CD4-positive, alpha-beta memory T cell (primary cell): ENCODE results near the gene PCSK9. TPM values are rescaled to one million over a fixed set of nuclear protein-coding genes. Genes with fewer than 3 reads are reported as not detected.
A peak's percentile ranks its signal among the peaks of the same experiment; 100 is the strongest.

Experiments
- CTCF ChIA-PET: fragments of 350-600 bp; sonication (Branson Sonifier 250); formaldehyde crosslinking; loops from one replicate; lab custom pipeline; 2021; ENCODE audit warnings: inconsistent platforms; ENCODE audit not compliant: partially characterized antibody; lab: Charles Lee
- POLR2A ChIA-PET: fragments of 350-600 bp; sonication (Branson Sonifier 250); formaldehyde crosslinking; loops from one replicate; lab custom pipeline; 2021; ENCODE audit not compliant: partially characterized antibody; lab: Charles Lee
- DNase-seq, 5 donors: peaks; one replicate each; pipeline versions ENCODE4 v3.0.0 to v3.0.0-alpha.2; 2020 to 2022; ENCODE audit warnings: mixed read lengths in 1 of 5
- H3K27ac ChIP-seq: one replicate; pipeline ENCODE4 v1.7.0; 2013; ENCODE audit warnings: low read depth, low read length
- H3K27me3 ChIP-seq: 2 replicates; pipeline ENCODE4 v1.7.0; 2013; ENCODE audit warnings: mild to moderate bottlenecking, low read length, moderate library complexity; ENCODE audit not compliant: insufficient read depth
- H3K36me3 ChIP-seq: 2 replicates; pipeline ENCODE4 v1.7.0; 2013; ENCODE audit warnings: mild to moderate bottlenecking, low read length, moderate library complexity; ENCODE audit not compliant: insufficient read depth
- H3K4me1 ChIP-seq: 2 replicates; pipeline ENCODE4 v1.7.0; 2013; ENCODE audit warnings: mild to moderate bottlenecking, low read length, moderate library complexity; ENCODE audit not compliant: insufficient read depth
- H3K4me3 ChIP-seq, 2 donors: one replicate each; pipeline ENCODE4 v1.7.0; 2013; ENCODE audit warnings: low read length in 2 of 2, mild to moderate bottlenecking in 1 of 2
- H3K9me3 ChIP-seq, 2 donors: one replicate each; pipeline ENCODE4 v1.7.0; 2013; ENCODE audit warnings: low read length in 2 of 2, control low read depth in 1 of 2; ENCODE audit not compliant: control insufficient read depth in 1 of 2
- H3K27ac Mint-ChIP-seq, 7 donors: one replicate each; pipeline ENCODE4 v1.8.0; 2020 to 2021; ENCODE audit warnings: mixed read lengths in 7 of 7, mild to moderate bottlenecking in 6 of 7, inconsistent platforms in 3 of 7, moderate library complexity in 3 of 7
- H3K27me3 Mint-ChIP-seq, 2 donors: one replicate each; pipeline ENCODE4 v1.8.0; 2020 to 2021; ENCODE audit warnings: mixed read lengths in 2 of 2
- H3K36me3 Mint-ChIP-seq, 2 donors: one replicate each; pipeline ENCODE4 v1.8.0; 2020 to 2021; ENCODE audit warnings: mixed read lengths in 2 of 2, inconsistent platforms in 1 of 2, mild to moderate bottlenecking in 1 of 2
- H3K4me1 Mint-ChIP-seq, 4 donors: one replicate each; pipeline ENCODE4 v1.8.0; 2020 to 2021; ENCODE audit warnings: mixed read lengths in 4 of 4, mild to moderate bottlenecking in 1 of 4
- H3K4me3 Mint-ChIP-seq, 8 donors: one replicate each; pipeline ENCODE4 v1.8.0; 2020 to 2021; ENCODE audit warnings: mixed read lengths in 8 of 8, mild to moderate bottlenecking in 7 of 8, moderate library complexity in 6 of 8, inconsistent platforms in 3 of 8
- H3K9me3 Mint-ChIP-seq, 8 donors: one replicate each; pipeline ENCODE4 v1.8.0; 2020 to 2021; ENCODE audit warnings: mixed read lengths in 8 of 8, mild to moderate bottlenecking in 5 of 8, inconsistent platforms in 3 of 8, moderate library complexity in 1 of 8
- intact Hi-C: fragments of 100-400 bp; cut with micrococcal nuclease; formaldehyde crosslinking; loops from one replicate; pipeline ENCODE4 v1.15.1; 2023
- polyA plus RNA-seq, 2 donors: library from polyadenylated mRNA; unstranded; fragments of 300-500 nt; fragmentation: Illumina TruSeq; gene quantifications; one replicate each; pipeline ENCODE4 v1.2.3, GENCODE V29; 2021
- total RNA-seq, 2 experiments: library from RNA; stranded (reverse); gene quantifications; one replicate each; pipeline ENCODE4 v1.2.3, GENCODE V29; 2021

The PCSK9 gene
- total and polyA plus RNA-seq, 4 experiments from 2014 or later, result not detected

GRCh38 chr1:55043726-55044125 is 4.4 kb downstream of the PCSK9 start:
- POLR2A ChIA-PET, result no interaction called here
- H3K4me3 ChIP-seq, result no peak overlapping the region
- H3K36me3 ChIP-seq, result no peaks in the 10 kb centered on the region
- no peak overlapping the region for H3K27ac ChIP-seq
- CTCF ChIA-PET, result no interaction called here
- no peaks in the 10 kb centered on the region for H3K4me1 ChIP-seq
- Mint-ChIP-seq H3K36me3 (no peaks in the 10 kb centered on the region), H3K27ac (no peak overlapping the region), H3K4me1 (peaks cover 0 to 13% (median under 1%) of the 10 kb centered on the region in 4 donors), H3K4me3 (no peak overlapping the region), H3K27me3 (peaks cover 6 to 16% of the 10 kb centered on the region in 2 donors), H3K9me3 (peaks cover 0 to 2% (median 0%) of the 10 kb centered on the region in 8 donors)
- no peaks in the 10 kb centered on the region for H3K9me3 ChIP-seq
- no peaks in the 10 kb centered on the region for H3K27me3 ChIP-seq
- no peak for DNase-seq
- intact Hi-C loops, result no loop called here

GRCh38 chr1:55044617-55045397 is 5.5 kb downstream of the PCSK9 start:
- H3K4me1 Mint-ChIP-seq, result peaks cover 0 to 6% (median under 1%) of the 10 kb centered on the region in 4 donors
- H3K36me3 ChIP-seq, result no peaks in the 10 kb centered on the region
- POLR2A ChIA-PET, result no interaction called here
- peaks cover 4 to 14% of the 10 kb centered on the region in 2 donors for H3K27me3 Mint-ChIP-seq
- H3K36me3 Mint-ChIP-seq, result no peaks in the 10 kb centered on the region
- H3K9me3 ChIP-seq, result no peaks in the 10 kb centered on the region
- DNase-seq, result no peak
- CTCF ChIA-PET, result interaction anchor here (0.5 kb wide), 1 partner anchor 16 kb away, joined by 4 read pairs; no protein-coding TSS in a partner anchor
- intact Hi-C loops, result no loop called here
- H3K4me3 Mint-ChIP-seq, result no peak overlapping the region
- peaks cover 0 to 2% (median 0%) of the 10 kb centered on the region in 8 donors for H3K9me3 Mint-ChIP-seq
- no peak overlapping the region for H3K4me3 ChIP-seq
- no peak overlapping the region for H3K27ac ChIP-seq
- no peak overlapping the region for H3K27ac Mint-ChIP-seq
- H3K27me3 ChIP-seq, result no peaks in the 10 kb centered on the region
- no peaks in the 10 kb centered on the region for H3K4me1 ChIP-seq

GRCh38 chr1:55045430-55045829 is 6.1 kb downstream of the PCSK9 start:
- CTCF ChIA-PET, result interaction anchor here (0.5 kb wide), 1 partner anchor 17 kb away, joined by 4 read pairs; no protein-coding TSS in a partner anchor
- DNase-seq, result no peak
- no peaks in the 10 kb centered on the region for H3K36me3 Mint-ChIP-seq
- peaks cover 0 to 2% (median 0%) of the 10 kb centered on the region in 8 donors for H3K9me3 Mint-ChIP-seq
- no peak overlapping the region for H3K4me3 Mint-ChIP-seq
- H3K27ac ChIP-seq, result no peak overlapping the region
- H3K4me3 ChIP-seq, result no peak overlapping the region
- H3K27me3 ChIP-seq, result no peaks in the 10 kb centered on the region
- H3K4me1 Mint-ChIP-seq, result no peaks in the 10 kb centered on the region
- peaks cover 2 to 9% of the 10 kb centered on the region in 2 donors for H3K27me3 Mint-ChIP-seq
- H3K4me1 ChIP-seq, result no peaks in the 10 kb centered on the region
- H3K27ac Mint-ChIP-seq, result no peak overlapping the region
- no peaks in the 10 kb centered on the region for H3K9me3 ChIP-seq
- no peaks in the 10 kb centered on the region for H3K36me3 ChIP-seq
- POLR2A ChIA-PET, result no interaction called here
- intact Hi-C loops, result no loop called here

GRCh38 chr1:55046871-55047270 is 7.5 kb downstream of the PCSK9 start:
- Mint-ChIP-seq H3K36me3 (no peaks in the 10 kb centered on the region), H3K4me3 (no peak overlapping the region), H3K27ac (peak overlapping the region in 1 of 7 donors; percentile 28), H3K9me3 (peaks cover 0 to 2% (median 0%) of the 10 kb centered on the region in 8 donors), H3K4me1 (no peaks in the 10 kb centered on the region), H3K27me3 (peaks cover 0 to 9% of the 10 kb centered on the region in 2 donors)
- Histone ChIP-seq H3K27me3 (no peaks in the 10 kb centered on the region), H3K4me1 (no peaks in the 10 kb centered on the region), H3K27ac (no peak overlapping the region), H3K4me3 (no peak overlapping the region), H3K36me3 (no peaks in the 10 kb centered on the region), H3K9me3 (no peaks in the 10 kb centered on the region)
- CTCF ChIA-PET, result no interaction called here
- POLR2A ChIA-PET, result no interaction called here
- intact Hi-C loops, result no loop called here
- DNase-seq, result no peak

- H3K9me3 ChIP-seq, result no peaks in the 10 kb centered on the region
- H3K27ac ChIP-seq, result no peak overlapping the region
- intact Hi-C loops, result no loop called here
- no peak for DNase-seq
- no peaks in the 10 kb centered on the region for H3K36me3 Mint-ChIP-seq
- no peaks in the 10 kb centered on the region for H3K36me3 ChIP-seq
- no peak overlapping the region for H3K4me3 ChIP-seq
- H3K4me1 ChIP-seq, result no peaks in the 10 kb centered on the region
- no peaks in the 10 kb centered on the region for H3K27me3 ChIP-seq
- no peak overlapping the region for H3K4me3 Mint-ChIP-seq
- H3K27ac Mint-ChIP-seq, result no peak overlapping the region
- CTCF ChIA-PET, result no interaction called here
- POLR2A ChIA-PET, result no interaction called here
- H3K4me1 Mint-ChIP-seq, result no peaks in the 10 kb centered on the region
- H3K9me3 Mint-ChIP-seq, result peaks cover 0 to 2% (median 0%) of the 10 kb centered on the region in 8 donors
- peaks cover 0 to 8% of the 10 kb centered on the region in 2 donors for H3K27me3 Mint-ChIP-seq
Measured at GRCh38 chr1:55047611-55048010, 8.3 kb downstream of the PCSK9 start.

- no peaks in the 10 kb centered on the region for H3K4me1 Mint-ChIP-seq
- no peaks in the 10 kb centered on the region for H3K36me3 Mint-ChIP-seq
- H3K27me3 Mint-ChIP-seq, result peaks cover 0 to 4% of the 10 kb centered on the region in 2 donors
- H3K4me3 Mint-ChIP-seq, result no peak overlapping the region
- intact Hi-C loops, result no loop called here
- Histone ChIP-seq H3K27ac (no peak overlapping the region), H3K4me3 (no peak overlapping the region), H3K9me3 (no peaks in the 10 kb centered on the region), H3K36me3 (no peaks in the 10 kb centered on the region), H3K27me3 (no peaks in the 10 kb centered on the region), H3K4me1 (no peaks in the 10 kb centered on the region)
- ChIA-PET POLR2A (no interaction called here), CTCF (interaction anchor here (0.8 kb wide), 1 partner anchor 98 kb away, joined by 3 read pairs; no protein-coding TSS in a partner anchor)
- H3K27ac Mint-ChIP-seq, result peak overlapping the region in 1 of 7 donors; percentile 14
- H3K9me3 Mint-ChIP-seq, result peaks cover 0 to 2% (median 0%) of the 10 kb centered on the region in 8 donors
- DNase-seq, result no peak
Measured at GRCh38 chr1:55048453-55049270, 9.3 kb downstream of the PCSK9 start.
